HG03139 (cell line): ENCODE measurements around the gene PPIL1.

Experiments
- ATAC-seq: cut with Tn5 transposase; IDR thresholded peaks from one replicate; pipeline ENCODE4 v1.9.1; 2021; ENCODE audit not compliant: unreplicated experiment

PPIL1 gene

GRCh38 chr6:36836111-36837021, 38.2 kb downstream of the PPIL1 start:
- ATAC-seq: no peak

- ATAC-seq: no peak
Measured at GRCh38 chr6:36834576-36835341, 39.8 kb downstream of the PPIL1 start.

- no peak for ATAC-seq
Measured at GRCh38 chr6:36833182-36833789, 41.3 kb downstream of the PPIL1 start.

- ATAC-seq: no peak
Measured at GRCh38 chr6:36832313-36832712, 42.3 kb downstream of the PPIL1 start.

GRCh38 chr6:36830577-36830976, 44.0 kb downstream of the PPIL1 start:
- ATAC-seq: no peak

- no peak for ATAC-seq
Measured at GRCh38 chr6:36829919-36830544, 44.6 kb downstream of the PPIL1 start.

GRCh38 chr6:36827261-36828079, 47.1 kb downstream of the PPIL1 start:
- no peak for ATAC-seq

- ATAC-seq: no peak
Measured at GRCh38 chr6:36826520-36827227, 47.9 kb downstream of the PPIL1 start.

- no peak for ATAC-seq
Measured at GRCh38 chr6:36825994-36826393, 48.6 kb downstream of the PPIL1 start.

GRCh38 chr6:36825452-36825851, 49.2 kb downstream of the PPIL1 start:
- ATAC-seq: no peak

- ATAC-seq: no peak
Measured at GRCh38 chr6:36824253-36824652, 50.4 kb downstream of the PPIL1 start.

GRCh38 chr6:36823421-36824096, 51.0 kb downstream of the PPIL1 start:
- ATAC-seq: no peak

GRCh38 chr6:36822506-36823269, 51.9 kb downstream of the PPIL1 start:
- ATAC-seq: no peak

- ATAC-seq: no peak
Measured at GRCh38 chr6:36821581-36822335, 52.8 kb downstream of the PPIL1 start.

- no peak for ATAC-seq
Measured at GRCh38 chr6:36820700-36821580, 53.7 kb downstream of the PPIL1 start.

GRCh38 chr6:36818756-36819155, 55.8 kb downstream of the PPIL1 start:
- no peak for ATAC-seq

- no peak for ATAC-seq
Measured at GRCh38 chr6:36817847-36818246, 56.8 kb downstream of the PPIL1 start.
